Measurements from ENCODE around the gene MEIS2.

DNA sequence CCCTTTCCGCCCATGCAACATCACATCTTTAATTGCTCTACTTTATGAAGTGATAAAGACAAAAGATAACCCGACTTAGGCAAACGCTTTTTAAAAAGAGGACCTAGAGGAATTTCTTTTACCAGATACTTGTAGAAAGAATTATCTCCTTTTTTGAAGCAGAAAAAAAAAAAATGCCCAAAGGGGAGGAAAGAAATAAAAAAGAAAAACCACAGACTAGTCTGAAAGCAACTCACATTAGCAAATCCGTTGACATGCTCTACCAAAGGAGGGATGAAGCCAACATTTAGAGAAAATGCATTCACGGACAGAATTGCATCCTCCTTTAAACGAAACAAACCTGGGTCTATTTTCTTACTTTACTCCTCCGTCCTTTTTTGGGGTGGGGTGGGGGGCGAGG is 213.6 kb downstream of the MEIS2 start:
- TF ChIP-seq, protein P1, sequence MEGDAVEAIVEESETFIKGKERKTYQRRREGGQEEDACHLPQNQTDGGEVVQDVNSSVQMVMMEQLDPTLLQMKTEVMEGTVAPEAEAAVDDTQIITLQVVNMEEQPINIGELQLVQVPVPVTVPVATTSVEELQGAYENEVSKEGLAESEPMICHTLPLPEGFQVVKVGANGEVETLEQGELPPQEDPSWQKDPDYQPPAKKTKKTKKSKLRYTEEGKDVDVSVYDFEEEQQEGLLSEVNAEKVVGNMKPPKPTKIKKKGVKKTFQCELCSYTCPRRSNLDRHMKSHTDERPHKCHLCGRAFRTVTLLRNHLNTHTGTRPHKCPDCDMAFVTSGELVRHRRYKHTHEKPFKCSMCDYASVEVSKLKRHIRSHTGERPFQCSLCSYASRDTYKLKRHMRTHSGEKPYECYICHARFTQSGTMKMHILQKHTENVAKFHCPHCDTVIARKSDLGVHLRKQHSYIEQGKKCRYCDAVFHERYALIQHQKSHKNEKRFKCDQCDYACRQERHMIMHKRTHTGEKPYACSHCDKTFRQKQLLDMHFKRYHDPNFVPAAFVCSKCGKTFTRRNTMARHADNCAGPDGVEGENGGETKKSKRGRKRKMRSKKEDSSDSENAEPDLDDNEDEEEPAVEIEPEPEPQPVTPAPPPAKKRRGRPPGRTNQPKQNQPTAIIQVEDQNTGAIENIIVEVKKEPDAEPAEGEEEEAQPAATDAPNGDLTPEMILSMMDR (conservative IDR thresholded peaks at IDR 0.05; ENCODE audit: low read depth, low read length) = no peak
- no peak for TF ChIP-seq EZH2 (IDR thresholded peaks at IDR 0.05; ENCODE audit: borderline replicate concordance, low read depth, low read length, poor library complexity, severe bottlenecking)

All from A673 (cell line).